Measurements from ENCODE around the gene PYY.

DNA sequence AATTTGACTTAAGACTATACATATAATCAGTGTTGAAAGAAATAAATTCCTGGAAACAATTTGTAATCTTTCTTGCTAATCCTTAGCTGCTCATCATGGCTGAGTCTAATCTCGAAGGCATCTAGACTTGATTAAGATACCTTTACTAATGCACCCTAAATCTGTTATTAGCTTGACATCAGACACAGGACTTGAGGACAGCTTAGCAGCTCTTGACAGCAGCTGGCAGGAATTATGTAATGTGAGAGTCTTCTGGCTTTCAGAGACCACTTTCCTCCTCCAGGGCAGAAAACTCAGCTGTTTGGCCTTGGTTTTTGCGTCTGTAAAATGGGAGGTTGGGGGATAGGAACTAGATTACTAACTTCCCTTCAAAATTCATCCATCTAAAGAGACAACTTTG is 39.3 kb downstream of the PYY start:
- TF ChIP-seq YY1 (IDR thresholded peaks at IDR 0.05; ENCODE audit: insufficient read depth, insufficient read length) (no peak), ZNF274 (IDR thresholded peaks at IDR 0.05; ENCODE audit: low read depth, low read length) (no peak)
